ENCODE data around the gene CCDC73. TPM values are rescaled to one million over a fixed set of nuclear protein-coding genes. Genes with fewer than 3 reads are reported as not detected.
"Not testable (repeated sequence)": the region's sequence is repeated elsewhere in the genome, so short reads cannot be mapped to it uniquely, and the experiment has no call there.

Gene CCDC73
- total RNA-seq, 4 donors from 2014 or later: not detected

DNA sequence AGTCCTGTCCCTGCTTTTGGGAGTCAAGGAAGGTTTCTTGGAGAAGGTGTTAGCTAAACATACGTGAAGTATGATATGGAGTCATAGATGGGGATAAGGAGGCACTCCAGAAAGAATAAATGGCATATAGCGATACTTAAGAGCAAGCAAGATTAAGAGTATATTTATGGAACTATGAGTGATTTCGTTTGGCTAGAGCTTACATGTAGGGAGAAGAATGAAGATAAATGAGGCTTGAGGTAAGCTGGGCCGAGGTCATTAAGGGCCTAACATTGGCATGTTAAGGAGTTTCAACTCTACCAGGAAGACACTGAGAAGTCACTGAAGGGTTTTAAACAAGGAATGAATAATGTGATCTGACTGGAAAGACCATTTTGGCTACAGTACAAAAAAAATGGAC, 177.6 kb downstream of the CCDC73 start:
- DNase-seq (no peak), ATAC-seq (no peak)
- in situ Hi-C loops (cut with MboI; ENCODE audit: low sequenced_read_pairs in 4 of 4): no loop called here
- intact Hi-C loops (cut with DNase I; ENCODE audit: low total_unique reads): no loop called here
- Histone ChIP-seq H3K9me3 (no peaks in the 10 kb centered on the region), H3K36me3 (no peaks in the 10 kb centered on the region), H3K4me3 (no peak overlapping the region), H3K27ac (no peak overlapping the region), H3K27me3 (no peaks in the 10 kb centered on the region), H3K4me1 (no peaks in the 10 kb centered on the region)
- TF ChIP-seq POLR2A (IDR thresholded peaks at IDR 0.05): no peak
- TF ChIP-seq, protein P1, sequence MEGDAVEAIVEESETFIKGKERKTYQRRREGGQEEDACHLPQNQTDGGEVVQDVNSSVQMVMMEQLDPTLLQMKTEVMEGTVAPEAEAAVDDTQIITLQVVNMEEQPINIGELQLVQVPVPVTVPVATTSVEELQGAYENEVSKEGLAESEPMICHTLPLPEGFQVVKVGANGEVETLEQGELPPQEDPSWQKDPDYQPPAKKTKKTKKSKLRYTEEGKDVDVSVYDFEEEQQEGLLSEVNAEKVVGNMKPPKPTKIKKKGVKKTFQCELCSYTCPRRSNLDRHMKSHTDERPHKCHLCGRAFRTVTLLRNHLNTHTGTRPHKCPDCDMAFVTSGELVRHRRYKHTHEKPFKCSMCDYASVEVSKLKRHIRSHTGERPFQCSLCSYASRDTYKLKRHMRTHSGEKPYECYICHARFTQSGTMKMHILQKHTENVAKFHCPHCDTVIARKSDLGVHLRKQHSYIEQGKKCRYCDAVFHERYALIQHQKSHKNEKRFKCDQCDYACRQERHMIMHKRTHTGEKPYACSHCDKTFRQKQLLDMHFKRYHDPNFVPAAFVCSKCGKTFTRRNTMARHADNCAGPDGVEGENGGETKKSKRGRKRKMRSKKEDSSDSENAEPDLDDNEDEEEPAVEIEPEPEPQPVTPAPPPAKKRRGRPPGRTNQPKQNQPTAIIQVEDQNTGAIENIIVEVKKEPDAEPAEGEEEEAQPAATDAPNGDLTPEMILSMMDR (IDR thresholded peaks at IDR 0.05 in 4 of 5, conservative IDR thresholded peaks at IDR 0.05 in 1 of 5): no peak

DNA sequence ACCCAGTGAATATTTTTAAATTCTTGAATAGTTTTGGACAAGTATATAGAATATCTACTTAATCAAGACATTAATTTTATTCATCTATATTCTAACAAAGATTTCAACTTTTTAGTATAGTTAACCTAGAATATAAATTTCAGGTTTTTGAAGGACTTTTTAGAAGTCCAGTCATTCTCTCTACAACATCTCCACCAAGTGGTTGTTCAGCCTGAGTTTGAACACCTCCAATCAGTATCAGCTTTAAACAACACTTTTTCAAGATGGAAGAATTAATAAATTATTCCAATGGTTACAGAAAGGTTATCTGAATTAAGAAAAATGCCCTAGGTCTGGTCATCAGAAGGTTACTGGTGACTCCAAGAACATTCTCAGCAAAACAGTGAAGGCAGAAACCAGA, 179.0 kb downstream of the CCDC73 start:
- intact Hi-C loops (cut with DNase I; ENCODE audit: low total_unique reads): no loop called here
- DNase-seq (no peak), ATAC-seq (no peak)
- in situ Hi-C loops (cut with MboI; ENCODE audit: low sequenced_read_pairs in 4 of 4): no loop called here
- H3K9me3 ChIP-seq: no peaks in the 10 kb centered on the region
- no peaks in the 10 kb centered on the region for H3K4me1 ChIP-seq
- TF ChIP-seq, protein P1 (IDR thresholded peaks at IDR 0.05 in 4 of 5, conservative IDR thresholded peaks at IDR 0.05 in 1 of 5): no peak
- no peak for TF ChIP-seq POLR2A (IDR thresholded peaks at IDR 0.05)
- no peaks in the 10 kb centered on the region for H3K27me3 ChIP-seq
- H3K36me3 ChIP-seq: no peaks in the 10 kb centered on the region
- H3K4me3 ChIP-seq: no peak overlapping the region
- H3K27ac ChIP-seq: no peak overlapping the region

- in situ Hi-C loops (cut with MboI; ENCODE audit: low sequenced_read_pairs in 4 of 4): no loop called here
- no peaks in the 10 kb centered on the region for H3K36me3 ChIP-seq
These were observed 180.8 kb downstream of the CCDC73 start for GRCh38 chr11:32613500-32614151.

GRCh38 chr11:32610797-32611352, 183.6 kb downstream of the CCDC73 start:
- no peaks in the 10 kb centered on the region for H3K36me3 ChIP-seq
- in situ Hi-C loops (cut with MboI; ENCODE audit: low sequenced_read_pairs in 4 of 4) (no loop called here), intact Hi-C loops (cut with DNase I; ENCODE audit: low total_unique reads) (no loop called here)
- no peak for ATAC-seq
- no peaks in the 10 kb centered on the region for H3K9me3 ChIP-seq
- H3K4me3 ChIP-seq: no peak overlapping the region
- H3K27me3 ChIP-seq: no peaks in the 10 kb centered on the region
- DNase-seq: no peak
- H3K27ac ChIP-seq: no peak overlapping the region
- no peaks in the 10 kb centered on the region for H3K4me1 ChIP-seq
- TF ChIP-seq POLR2A (IDR thresholded peaks at IDR 0.05): no peak
- TF ChIP-seq, protein P1 (IDR thresholded peaks at IDR 0.05 in 4 of 5, conservative IDR thresholded peaks at IDR 0.05 in 1 of 5): no peak

More at GRCh38 chr11:32613500-32614151, 180.8 kb downstream of the CCDC73 start:
- ATAC-seq: no peak
- Histone ChIP-seq H3K27ac (no peak overlapping the region), H3K4me3 (no peak overlapping the region), H3K27me3 (no peaks in the 10 kb centered on the region), H3K9me3 (no peaks in the 10 kb centered on the region), H3K4me1 (no peaks in the 10 kb centered on the region)
- TF ChIP-seq, protein P1 (IDR thresholded peaks at IDR 0.05 in 4 of 5, conservative IDR thresholded peaks at IDR 0.05 in 1 of 5): no peak
- no peak for TF ChIP-seq POLR2A (IDR thresholded peaks at IDR 0.05)
- no peak for DNase-seq
- intact Hi-C loops (cut with DNase I; ENCODE audit: low total_unique reads): no loop called here

GRCh38 chr11:32608826-32609225, 185.6 kb downstream of the CCDC73 start:
- in situ Hi-C loops (cut with MboI; ENCODE audit: low sequenced_read_pairs in 4 of 4); intact Hi-C loops (cut with DNase I; ENCODE audit: low total_unique reads); ATAC-seq: not testable (repeated sequence)

More at GRCh38 chr11:32608826-32609225, 185.6 kb downstream of the CCDC73 start:
- not testable (repeated sequence) for H3K9me3 ChIP-seq, H3K4me3 ChIP-seq, DNase-seq, H3K4me1 ChIP-seq, H3K27ac ChIP-seq, H3K27me3 ChIP-seq
- peaks cover 0 to 10% of the 10 kb centered on the region in 2 donors for H3K36me3 ChIP-seq
